NT2/D1 (cell line): Measurements from ENCODE around the gene FZR1.

Experiments
- YY1 ChIP-seq: IDR thresholded peaks from 2 replicates; pipeline ENCODE4 v1.6.1; 2011; ENCODE audit not compliant: insufficient read length, insufficient read depth
- ZNF274 ChIP-seq: IDR thresholded peaks from 2 replicates; pipeline ENCODE4 v1.6.1; 2011; ENCODE audit warnings: mild to moderate bottlenecking, low read depth, low read length

DNA sequence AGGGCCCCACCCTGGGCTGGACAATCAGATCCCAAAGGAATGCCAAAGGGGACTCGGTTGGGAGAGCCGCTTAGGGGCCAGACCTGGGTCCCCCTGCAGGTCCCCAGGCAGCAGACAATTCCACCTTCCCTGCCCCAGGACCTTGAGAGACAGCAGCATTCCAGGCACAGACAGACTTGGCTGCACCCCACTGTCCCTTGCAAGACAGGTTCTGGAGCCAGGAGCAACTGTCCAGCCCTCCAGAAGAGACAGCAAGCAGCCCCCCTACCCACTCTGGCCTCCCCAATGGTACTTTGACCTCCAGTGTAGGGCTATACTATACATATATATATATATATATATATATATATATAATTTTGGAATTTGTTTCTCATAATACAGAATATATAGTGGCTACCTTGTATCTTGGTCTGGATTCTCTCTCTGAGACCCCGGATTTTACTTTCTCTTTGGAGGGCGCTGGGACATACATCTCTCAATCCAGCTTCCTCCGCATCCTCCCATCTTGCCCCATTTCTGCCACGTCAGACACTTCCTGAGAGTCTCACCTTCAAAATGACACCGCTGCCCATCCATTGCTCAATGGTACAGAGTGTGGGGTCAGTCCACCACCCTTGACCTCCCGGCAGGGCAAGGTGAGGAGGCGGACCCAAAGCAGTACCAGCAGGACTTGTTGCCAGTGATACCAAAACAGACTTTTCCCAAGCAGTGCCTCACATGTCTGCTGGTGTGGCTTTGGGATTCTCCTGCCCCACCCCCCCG is 38.5 kb upstream of the FZR1 start:
- TF ChIP-seq ZNF274, result no peak
- TF ChIP-seq YY1, result no peak
